IPS-20b (cell line): ENCODE results near the gene PRR14L.
A peak's percentile ranks its signal among the peaks of the same experiment; 100 is the strongest.
"Not testable (repeated sequence)": the region's sequence is repeated elsewhere in the genome, so short reads cannot be mapped to it uniquely, and the experiment has no call there.

Experiments used
- H3K27ac ChIP-seq: one replicate; pipeline ENCODE4 v1.5.1; 2013; ENCODE audit warnings: low read length
- H3K27me3 ChIP-seq: 2 replicates; pipeline ENCODE4 v1.6.1; 2013; ENCODE audit warnings: mild to moderate bottlenecking, low read length, inconsistent platforms; ENCODE audit not compliant: insufficient read depth
- H3K36me3 ChIP-seq: 2 replicates; pipeline ENCODE4 v1.6.1; 2013; ENCODE audit warnings: low read depth, mild to moderate bottlenecking, inconsistent platforms, low read length, moderate library complexity; ENCODE audit not compliant: insufficient read depth
- H3K4me1 ChIP-seq: 2 replicates; pipeline ENCODE4 v1.6.1; 2013; ENCODE audit warnings: mild to moderate bottlenecking, control low read depth, inconsistent platforms, low read length, moderate library complexity; ENCODE audit not compliant: insufficient read depth
- H3K4me3 ChIP-seq: 2 replicates; pipeline ENCODE4 v1.5.1; 2013; ENCODE audit warnings: mild to moderate bottlenecking, low read length, inconsistent platforms
- H3K9ac ChIP-seq: 2 replicates; pipeline ENCODE4 v1.6.1; 2013; ENCODE audit warnings: low read depth, mild to moderate bottlenecking, inconsistent platforms, low read length, moderate library complexity
- H3K9me3 ChIP-seq: 2 replicates; pipeline ENCODE4 v1.6.1; 2013; ENCODE audit warnings: mild to moderate bottlenecking, low read depth, low read length, inconsistent platforms; ENCODE audit not compliant: insufficient read depth

Gene PRR14L

DNA sequence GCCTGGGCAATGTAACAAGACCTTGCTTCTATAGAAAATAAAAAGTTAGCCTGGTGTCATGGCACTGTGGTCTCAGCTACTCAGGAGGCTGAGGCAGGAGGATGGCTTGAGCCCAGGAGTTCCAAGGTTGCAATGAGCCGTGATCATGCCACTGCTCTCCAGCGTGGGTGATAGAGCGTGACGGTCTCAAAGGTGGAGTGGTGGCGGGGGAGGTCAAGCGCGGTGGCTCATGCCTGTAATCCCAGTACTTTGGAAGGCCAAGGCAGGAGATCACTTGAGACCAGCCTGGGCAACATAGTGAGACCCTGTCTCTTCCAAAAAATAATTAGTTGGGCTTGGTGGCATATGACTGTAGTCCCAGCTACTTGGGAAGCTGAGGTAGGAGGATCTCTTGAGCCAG lies 71.2 kb downstream of the PRR14L start:
- no peak overlapping the region for H3K9ac ChIP-seq
- no peaks in the 10 kb centered on the region; the same call in 1 of the 2 replicates for H3K4me1 ChIP-seq
- H3K4me3 ChIP-seq: no peak overlapping the region
- no peak overlapping the region for H3K27ac ChIP-seq
- no peaks in the 10 kb centered on the region for H3K27me3 ChIP-seq
- H3K9me3 ChIP-seq: no peaks in the 10 kb centered on the region
- H3K36me3 ChIP-seq: peaks cover 10% of the 10 kb centered on the region

DNA sequence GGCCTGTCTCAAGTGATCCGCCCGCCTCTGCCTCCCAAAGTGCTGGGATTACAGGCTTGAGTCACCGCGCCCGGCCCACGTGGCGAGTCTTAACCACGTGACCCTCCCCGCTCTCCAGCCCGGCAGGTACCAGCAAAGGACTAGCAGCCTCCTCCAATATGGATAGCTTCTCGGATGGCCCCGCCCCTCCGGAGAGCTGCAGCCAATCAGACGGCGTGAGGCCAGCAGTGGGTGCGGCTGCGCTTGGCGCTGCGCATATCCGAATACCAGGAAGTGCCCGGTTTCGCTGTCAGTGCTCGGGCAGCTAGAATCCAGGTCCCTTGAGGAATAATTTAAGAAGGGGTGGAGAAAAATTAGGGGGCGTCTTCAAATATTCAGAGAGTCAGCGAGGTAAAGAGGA lies 73.2 kb downstream of the PRR14L start:
- H3K4me1 ChIP-seq: no peaks in the 10 kb centered on the region; the same call in 1 of the 2 replicates
- no peaks in the 10 kb centered on the region for H3K27me3 ChIP-seq
- H3K9ac ChIP-seq: no peak overlapping the region
- no peaks in the 10 kb centered on the region for H3K36me3 ChIP-seq
- peak overlapping the region; percentile 58; the same call in 1 of the 2 replicates for H3K4me3 ChIP-seq
- no peak overlapping the region for H3K27ac ChIP-seq
- no peaks in the 10 kb centered on the region for H3K9me3 ChIP-seq

DNA sequence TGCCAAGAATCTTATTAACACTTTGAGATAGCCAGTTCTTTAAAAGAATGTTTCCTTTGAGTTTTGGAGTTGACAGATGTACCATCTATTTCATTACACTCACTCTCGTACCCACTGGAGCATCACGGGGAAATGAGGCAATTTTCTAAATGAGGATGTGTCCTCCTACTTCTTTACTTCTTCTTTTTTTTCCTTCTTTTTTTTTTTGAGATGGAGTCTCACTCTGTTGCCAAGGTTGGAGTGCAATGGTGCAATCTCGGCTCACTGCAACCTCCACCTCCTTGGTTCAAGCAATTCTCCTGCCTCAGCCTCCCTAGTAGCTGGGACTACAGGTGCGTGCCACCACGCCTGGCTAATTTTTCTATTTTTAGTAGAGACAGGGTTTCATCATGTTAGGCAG lies 75.7 kb downstream of the PRR14L start:
- not testable (repeated sequence) for H3K4me1 ChIP-seq, H3K9ac ChIP-seq, H3K27me3 ChIP-seq, H3K4me3 ChIP-seq, H3K9me3 ChIP-seq, H3K36me3 ChIP-seq, H3K27ac ChIP-seq

DNA sequence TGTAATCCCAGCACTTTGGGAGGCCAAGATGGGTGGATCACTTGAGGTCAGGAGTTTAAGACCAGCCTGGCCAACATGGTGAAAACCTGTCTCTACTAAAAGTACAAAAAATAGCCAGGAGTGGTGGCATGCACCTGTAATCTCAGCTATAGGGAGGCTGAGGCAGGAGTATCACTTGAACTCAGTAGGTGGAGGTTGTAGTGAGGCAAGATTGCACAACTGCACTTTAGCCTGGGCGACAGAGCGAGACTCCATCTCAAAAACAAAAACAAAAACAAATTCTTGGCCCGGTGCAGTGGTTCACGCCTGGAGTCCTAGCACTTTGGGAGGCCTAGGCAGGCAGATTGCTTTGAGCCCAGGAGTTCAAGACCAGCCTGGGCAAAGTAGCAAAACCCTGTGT lies 81.1 kb downstream of the PRR14L start:
- not testable (repeated sequence) for H3K9me3 ChIP-seq, H3K4me1 ChIP-seq, H3K27me3 ChIP-seq, H3K27ac ChIP-seq, H3K4me3 ChIP-seq, H3K9ac ChIP-seq, H3K36me3 ChIP-seq

DNA sequence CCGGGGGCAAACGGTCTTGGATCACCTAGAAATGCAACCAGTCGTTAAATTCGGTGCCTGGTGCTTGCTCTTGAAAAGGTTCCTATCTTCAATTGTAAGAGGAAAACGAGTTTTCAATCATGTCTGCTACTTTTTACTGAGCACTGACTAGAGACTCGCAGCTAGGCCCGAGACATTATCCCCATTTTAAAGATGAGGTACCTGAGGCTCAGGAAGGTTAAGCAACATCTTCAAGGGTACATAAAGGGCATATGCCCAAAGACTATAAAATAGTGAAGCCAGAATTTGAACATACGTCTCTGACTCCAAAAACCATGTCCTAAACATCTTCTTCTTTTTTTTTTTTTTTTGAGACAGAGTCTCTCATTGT lies 87.3 kb downstream of the PRR14L start:
- Histone ChIP-seq H3K9me3 (no peaks in the 10 kb centered on the region), H3K9ac (peak overlapping the region; percentile 86; the same call in 1 of the 2 replicates), H3K27me3 (no peaks in the 10 kb centered on the region), H3K27ac (peak overlapping the region; percentile 15), H3K4me1 (0 out of 2 replicates have a peak, but pooled peaks cover 3% of the 10 kb centered on the region), H3K4me3 (peak overlapping the region; percentile 94), H3K36me3 (no peaks in the 10 kb centered on the region)

DNA sequence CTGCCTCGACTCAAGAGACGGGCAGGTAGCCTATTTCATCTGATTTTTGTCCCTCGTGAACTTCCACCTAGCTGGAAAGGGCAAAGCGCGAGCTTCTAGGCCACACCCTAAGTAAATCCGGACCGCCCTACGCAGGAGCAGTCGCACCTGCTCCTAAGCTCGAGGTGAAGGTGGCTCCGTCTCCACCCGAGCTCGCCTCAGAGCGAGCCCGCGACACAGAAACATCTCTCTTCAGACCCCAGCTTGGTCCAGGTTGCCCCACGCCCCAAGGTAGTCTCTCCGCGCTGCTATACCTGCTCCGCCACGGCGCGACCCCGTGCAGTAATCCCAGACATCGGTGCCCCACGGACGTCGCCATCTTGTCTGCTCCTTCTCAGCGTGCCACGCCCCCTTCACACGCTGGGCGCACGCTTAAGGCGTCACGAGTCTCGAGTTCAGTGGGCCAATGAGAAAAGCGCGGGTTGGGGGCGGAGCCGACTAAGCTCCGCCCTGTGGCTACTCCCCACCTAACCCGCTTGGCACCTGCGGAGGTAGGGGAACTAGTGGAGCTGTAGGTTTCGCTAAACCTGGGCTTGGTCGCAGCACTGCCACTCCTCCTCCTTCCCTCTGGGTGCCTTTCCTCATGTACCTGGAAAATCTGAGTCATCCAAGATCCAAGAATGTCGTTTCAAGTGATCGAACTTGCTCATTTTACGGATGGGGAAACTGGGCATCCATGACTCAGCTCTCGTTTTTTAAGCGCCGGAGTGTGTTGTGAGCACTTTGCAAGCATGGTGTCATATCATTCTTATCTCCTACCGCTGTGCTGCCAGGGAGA lies 87.9 kb downstream of the PRR14L start, which contains the start of gene PISD:
TSS of gene PISD (minus strand) at position 365 of the 817 bp plus-strand sequence. CDS start at position 358, 7 bp downstream.
- H3K4me3 ChIP-seq: peak within 1 kb of the TSS; percentile 94
- H3K9me3 ChIP-seq: no peaks in the 10 kb centered on the region
- no peaks in the 10 kb centered on the region for H3K36me3 ChIP-seq
- H3K4me1 ChIP-seq: 0 out of 2 replicates have a peak, but pooled peaks cover 3% of the 10 kb centered on the region
- H3K27ac ChIP-seq: peak within 1 kb of the TSS; percentile 15
- no peaks in the 10 kb centered on the region for H3K27me3 ChIP-seq
- H3K9ac ChIP-seq: peak within 1 kb of the TSS; percentile 86

DNA sequence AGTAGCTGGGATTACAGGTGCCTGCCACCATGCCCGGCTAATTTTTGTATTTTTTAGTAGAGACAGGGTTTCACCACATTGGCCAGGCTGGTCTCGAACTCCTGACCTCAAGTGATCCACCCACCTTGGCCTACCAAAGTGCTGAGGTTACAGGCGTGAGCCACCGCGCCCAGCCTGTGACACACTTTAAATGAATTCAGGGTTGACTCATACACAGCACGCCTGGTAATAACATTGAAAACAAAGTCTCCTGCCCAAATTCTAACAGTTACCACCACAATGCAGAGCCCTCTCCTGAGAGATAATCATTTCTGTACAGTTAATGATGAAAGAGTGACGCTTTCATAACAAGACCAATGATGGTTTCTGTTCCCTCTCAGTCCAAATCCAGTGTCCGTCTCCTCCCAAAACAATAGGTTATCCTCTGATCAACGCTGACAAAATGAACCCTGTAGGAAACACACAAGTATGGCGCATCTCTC lies 89.0 kb downstream of the PRR14L start:
- peak overlapping the region; percentile 94 for H3K4me3 ChIP-seq
- not testable (repeated sequence) for H3K27me3 ChIP-seq, H3K9me3 ChIP-seq, H3K36me3 ChIP-seq, H3K4me1 ChIP-seq, H3K27ac ChIP-seq
- peak overlapping the region; percentile 86; the same call in 1 of the 2 replicates for H3K9ac ChIP-seq

DNA sequence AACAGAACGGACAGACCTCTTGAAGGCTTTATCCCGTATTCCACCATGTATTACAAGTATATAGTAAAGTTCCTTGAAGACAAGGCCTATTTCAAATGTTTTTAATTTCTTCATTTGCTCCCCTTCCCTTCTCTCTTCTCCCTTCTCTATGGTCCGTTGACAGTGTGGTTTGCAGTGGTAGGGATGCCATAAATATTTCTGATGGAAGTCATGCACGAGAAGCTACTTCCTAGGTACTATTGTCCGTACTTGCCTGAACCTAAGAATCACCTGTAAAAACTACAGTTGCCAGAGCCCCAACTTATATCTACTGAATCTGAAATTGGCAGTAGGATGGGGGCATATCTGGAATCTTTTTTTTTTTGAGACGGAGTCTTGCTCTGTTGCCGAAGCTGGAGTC lies 90.7 kb downstream of the PRR14L start:
- Histone ChIP-seq H3K4me1 (0 out of 2 replicates have a peak, but pooled peaks cover 3% of the 10 kb centered on the region), H3K27ac (no peak overlapping the region)

DNA sequence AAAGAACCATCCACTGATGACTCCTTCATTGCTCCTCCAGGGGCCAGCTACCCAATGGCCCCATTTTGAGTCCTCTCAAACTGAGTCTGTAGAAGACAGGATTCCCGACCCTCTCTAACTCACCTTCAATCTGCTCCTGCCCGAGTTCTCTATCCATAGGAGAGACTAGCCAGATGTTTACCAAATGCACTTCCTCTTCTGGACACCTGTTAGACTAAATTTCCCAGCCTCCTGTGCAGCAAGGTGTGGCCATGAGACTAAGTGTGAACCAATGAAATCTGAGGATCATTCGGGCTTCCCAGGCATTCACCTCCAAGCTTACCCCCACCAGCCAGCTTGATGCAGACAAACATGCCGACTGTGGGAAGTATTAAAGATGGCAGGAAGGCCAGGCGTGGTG lies 95.5 kb downstream of the PRR14L start:
- Histone ChIP-seq H3K4me3 (no peak overlapping the region), H3K27me3 (no peaks in the 10 kb centered on the region), H3K9me3 (no peaks in the 10 kb centered on the region), H3K9ac (no peak overlapping the region), H3K27ac (no peak overlapping the region), H3K36me3 (peaks cover 6% of the 10 kb centered on the region; the same call in 1 of the 2 replicates), H3K4me1 (0 out of 2 replicates have a peak, but pooled peaks cover 2% of the 10 kb centered on the region)

More for the DNA sequence above, 90.7 kb downstream of the PRR14L start:
- H3K9ac ChIP-seq: no peak overlapping the region
- no peaks in the 10 kb centered on the region for H3K27me3 ChIP-seq
- no peaks in the 10 kb centered on the region for H3K9me3 ChIP-seq
- no peak overlapping the region for H3K4me3 ChIP-seq
- H3K36me3 ChIP-seq: no peaks in the 10 kb centered on the region

DNA sequence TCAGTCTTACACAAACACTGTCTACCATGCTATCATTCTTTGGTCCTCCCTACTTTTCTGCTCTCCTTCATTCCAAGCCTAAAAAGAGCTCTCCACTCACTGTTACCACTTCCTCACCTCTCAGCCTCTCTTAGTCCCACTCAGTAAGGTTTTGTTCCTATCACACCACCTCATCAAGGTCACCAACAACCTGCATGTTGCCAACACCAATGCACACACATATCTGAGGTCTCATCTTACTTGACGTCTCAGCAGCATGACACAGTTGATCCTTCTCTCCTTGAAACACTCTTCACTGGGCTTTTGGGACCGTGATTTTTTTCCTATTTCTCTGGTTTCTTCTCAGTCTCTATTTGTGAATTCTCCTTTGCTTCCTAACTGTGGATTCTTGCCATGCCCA lies 96.0 kb downstream of the PRR14L start:
- 0 out of 2 replicates have a peak, but pooled peaks cover 2% of the 10 kb centered on the region for H3K4me1 ChIP-seq
- H3K4me3 ChIP-seq: no peak overlapping the region
- no peaks in the 10 kb centered on the region for H3K9me3 ChIP-seq
- no peak overlapping the region for H3K9ac ChIP-seq
- H3K27ac ChIP-seq: no peak overlapping the region
- no peaks in the 10 kb centered on the region for H3K27me3 ChIP-seq
- peaks cover 9% of the 10 kb centered on the region for H3K36me3 ChIP-seq

DNA sequence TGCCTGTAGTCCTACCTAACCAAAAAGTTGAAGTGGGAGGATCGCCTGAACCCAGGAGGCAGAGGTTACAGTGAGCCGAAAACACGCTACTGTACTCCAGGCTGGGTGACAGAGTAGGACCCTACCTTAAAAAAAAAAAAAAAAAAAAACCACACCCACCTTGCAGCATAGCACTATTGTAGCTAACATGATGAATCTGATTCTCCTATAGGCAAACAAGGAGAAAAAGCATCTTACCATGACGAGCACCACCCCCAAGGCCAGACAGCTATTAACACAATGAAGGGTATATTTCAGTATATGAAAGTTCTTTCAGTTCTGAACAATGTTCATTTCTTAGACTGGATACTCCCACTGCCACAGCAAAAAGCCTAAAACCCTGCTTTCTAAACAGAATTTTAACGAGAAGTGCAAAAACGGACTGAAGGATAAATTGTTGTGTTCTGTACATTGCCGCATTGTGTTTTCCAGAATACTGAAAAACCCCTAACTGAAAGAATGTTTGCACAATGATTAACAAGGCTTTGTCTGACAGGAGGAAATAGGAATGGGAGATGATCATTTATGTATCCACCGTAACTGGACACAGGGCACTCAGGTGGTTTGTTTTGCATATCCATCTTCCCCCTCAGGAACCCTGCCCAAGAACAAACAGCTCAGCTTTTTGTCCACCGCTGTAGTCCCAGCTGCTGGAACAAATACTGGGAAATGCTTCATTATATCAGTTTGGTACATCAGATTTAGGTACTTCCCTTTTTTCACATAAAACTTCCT lies 96.8 kb downstream of the PRR14L start:
- Histone ChIP-seq H3K9ac (no peak overlapping the region), H3K9me3 (no peaks in the 10 kb centered on the region), H3K27ac (no peak overlapping the region)

More for the DNA sequence above, 96.8 kb downstream of the PRR14L start:
- Histone ChIP-seq H3K4me3 (no peak overlapping the region), H3K4me1 (peaks cover 4% of the 10 kb centered on the region), H3K27me3 (no peaks in the 10 kb centered on the region), H3K36me3 (peaks cover 14% of the 10 kb centered on the region)
